Measurements from ENCODE around the gene C9orf43. TPM values are rescaled to one million over a fixed set of nuclear protein-coding genes. Genes with fewer than 3 reads are reported as not detected.

Gene C9orf43
- total and polyA plus RNA-seq, 9 of the 15 experiments (the other 6 are each of a cell fraction or from before 2014, with no cell fraction given) = 0.21 to 0.58 (median 0.33) TPM

- TF ChIP-seq DNMT1 (IDR thresholded peaks at IDR 0.05) (no peak), GTF2E2 (tag; IDR thresholded peaks at IDR 0.05) (no peak), KDM5B (IDR thresholded peaks at IDR 0.05; ENCODE audit: insufficient replicate concordance, low read depth, low read length) (no peak), ATF1 (CRISPR knock-in tag; IDR thresholded peaks at IDR 0.05) (no peak), ATF1 (tag; IDR thresholded peaks at IDR 0.05) (peak; percentile 83), FOXJ3 (CRISPR knock-in tag; IDR thresholded peaks at IDR 0.05) (no peak), BRF2 (IDR thresholded peaks at IDR 0.05; ENCODE audit: borderline replicate concordance, insufficient read depth, insufficient read length) (no peak), XRCC5 (IDR thresholded peaks at IDR 0.05; ENCODE audit: low read depth, low read length) (no peak), ZFPM2 (CRISPR knock-in tag; IDR thresholded peaks at IDR 0.05) (no peak), ZKSCAN3 (CRISPR knock-in tag; IDR thresholded peaks at IDR 0.05) (no peak), ATF6 (CRISPR knock-in tag; IDR thresholded peaks at IDR 0.05) (no peak), RUNX1 (IDR thresholded peaks at IDR 0.05; ENCODE audit: low read depth) (no peak), MTA2 (IDR thresholded peaks at IDR 0.05; ENCODE audit: low read depth) (peak; percentile 94), NCOR1 (IDR thresholded peaks at IDR 0.05) (peak; percentile 97), CREM (IDR thresholded peaks at IDR 0.05; ENCODE audit: low read depth) (peak; percentile 82), SNRNP70 (optimal IDR thresholded peaks at IDR 0.05; ENCODE audit: low read depth, low read length) (no peak), ZNF212 (CRISPR knock-in tag; IDR thresholded peaks at IDR 0.05) (no peak)
- TF ChIP-seq, protein P1, sequence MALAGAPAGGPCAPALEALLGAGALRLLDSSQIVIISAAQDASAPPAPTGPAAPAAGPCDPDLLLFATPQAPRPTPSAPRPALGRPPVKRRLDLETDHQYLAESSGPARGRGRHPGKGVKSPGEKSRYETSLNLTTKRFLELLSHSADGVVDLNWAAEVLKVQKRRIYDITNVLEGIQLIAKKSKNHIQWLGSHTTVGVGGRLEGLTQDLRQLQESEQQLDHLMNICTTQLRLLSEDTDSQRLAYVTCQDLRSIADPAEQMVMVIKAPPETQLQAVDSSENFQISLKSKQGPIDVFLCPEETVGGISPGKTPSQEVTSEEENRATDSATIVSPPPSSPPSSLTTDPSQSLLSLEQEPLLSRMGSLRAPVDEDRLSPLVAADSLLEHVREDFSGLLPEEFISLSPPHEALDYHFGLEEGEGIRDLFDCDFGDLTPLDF (CRISPR knock-in tag; IDR thresholded peaks at IDR 0.05) = no peak
- TF ChIP-seq, protein P2, sequence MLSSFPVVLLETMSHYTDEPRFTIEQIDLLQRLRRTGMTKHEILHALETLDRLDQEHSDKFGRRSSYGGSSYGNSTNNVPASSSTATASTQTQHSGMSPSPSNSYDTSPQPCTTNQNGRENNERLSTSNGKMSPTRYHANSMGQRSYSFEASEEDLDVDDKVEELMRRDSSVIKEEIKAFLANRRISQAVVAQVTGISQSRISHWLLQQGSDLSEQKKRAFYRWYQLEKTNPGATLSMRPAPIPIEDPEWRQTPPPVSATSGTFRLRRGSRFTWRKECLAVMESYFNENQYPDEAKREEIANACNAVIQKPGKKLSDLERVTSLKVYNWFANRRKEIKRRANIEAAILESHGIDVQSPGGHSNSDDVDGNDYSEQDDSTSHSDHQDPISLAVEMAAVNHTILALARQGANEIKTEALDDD (IDR thresholded peaks at IDR 0.05) = no peak; the same call in 1 of the 2 replicates
- TF ChIP-seq, protein P3, sequence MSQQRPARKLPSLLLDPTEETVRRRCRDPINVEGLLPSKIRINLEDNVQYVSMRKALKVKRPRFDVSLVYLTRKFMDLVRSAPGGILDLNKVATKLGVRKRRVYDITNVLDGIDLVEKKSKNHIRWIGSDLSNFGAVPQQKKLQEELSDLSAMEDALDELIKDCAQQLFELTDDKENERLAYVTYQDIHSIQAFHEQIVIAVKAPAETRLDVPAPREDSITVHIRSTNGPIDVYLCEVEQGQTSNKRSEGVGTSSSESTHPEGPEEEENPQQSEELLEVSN (IDR thresholded peaks at IDR 0.05; ENCODE audit: borderline replicate concordance in 1 of 2, extremely low read depth in 1 of 2, insufficient read depth in 1 of 2, insufficient read length in 1 of 2, low read depth in 1 of 2, low read length in 1 of 2, poor library complexity in 1 of 2, severe bottlenecking in 1 of 2) = no peak
- TF ChIP-seq, protein P4, sequence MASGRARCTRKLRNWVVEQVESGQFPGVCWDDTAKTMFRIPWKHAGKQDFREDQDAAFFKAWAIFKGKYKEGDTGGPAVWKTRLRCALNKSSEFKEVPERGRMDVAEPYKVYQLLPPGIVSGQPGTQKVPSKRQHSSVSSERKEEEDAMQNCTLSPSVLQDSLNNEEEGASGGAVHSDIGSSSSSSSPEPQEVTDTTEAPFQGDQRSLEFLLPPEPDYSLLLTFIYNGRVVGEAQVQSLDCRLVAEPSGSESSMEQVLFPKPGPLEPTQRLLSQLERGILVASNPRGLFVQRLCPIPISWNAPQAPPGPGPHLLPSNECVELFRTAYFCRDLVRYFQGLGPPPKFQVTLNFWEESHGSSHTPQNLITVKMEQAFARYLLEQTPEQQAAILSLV (tag; IDR thresholded peaks at IDR 0.05) = no peak
Measured at GRCh38 chr9:113368982-113369854, 41.3 kb upstream of the C9orf43 start (continued).
